AG08396 (cell line): ENCODE data around the gene GPR84.
"Not testable (repeated sequence)": the region's sequence is repeated elsewhere in the genome, so short reads cannot be mapped to it uniquely, and the experiment has no call there.

Source experiments
- DNase-seq: peaks from one replicate; pipeline ENCODE4 v3.0.0; 2012; ENCODE audit warnings: low spot score, mixed read lengths

The GPR84 gene

DNA sequence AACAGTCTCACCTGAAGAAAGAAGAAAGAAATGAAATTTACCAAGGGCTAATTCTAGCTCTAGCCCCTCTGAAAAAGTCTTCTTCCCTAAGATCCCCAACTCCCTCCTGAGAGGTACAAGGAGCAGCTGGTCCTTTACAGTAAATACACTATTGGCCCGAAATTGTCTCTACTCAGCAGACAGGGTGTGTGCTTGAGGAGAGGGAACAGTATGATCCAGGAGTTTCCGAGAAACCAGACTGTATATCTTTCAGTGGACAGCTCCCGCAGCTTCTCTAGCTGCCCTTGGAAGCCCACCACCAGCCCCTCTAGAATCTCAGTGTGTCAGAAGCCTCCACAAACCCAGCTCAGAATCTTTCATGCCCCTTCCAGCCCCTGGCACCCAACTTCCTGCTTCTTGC lies 8.1 kb downstream of the GPR84 start:
- DNase-seq, result no peak

DNA sequence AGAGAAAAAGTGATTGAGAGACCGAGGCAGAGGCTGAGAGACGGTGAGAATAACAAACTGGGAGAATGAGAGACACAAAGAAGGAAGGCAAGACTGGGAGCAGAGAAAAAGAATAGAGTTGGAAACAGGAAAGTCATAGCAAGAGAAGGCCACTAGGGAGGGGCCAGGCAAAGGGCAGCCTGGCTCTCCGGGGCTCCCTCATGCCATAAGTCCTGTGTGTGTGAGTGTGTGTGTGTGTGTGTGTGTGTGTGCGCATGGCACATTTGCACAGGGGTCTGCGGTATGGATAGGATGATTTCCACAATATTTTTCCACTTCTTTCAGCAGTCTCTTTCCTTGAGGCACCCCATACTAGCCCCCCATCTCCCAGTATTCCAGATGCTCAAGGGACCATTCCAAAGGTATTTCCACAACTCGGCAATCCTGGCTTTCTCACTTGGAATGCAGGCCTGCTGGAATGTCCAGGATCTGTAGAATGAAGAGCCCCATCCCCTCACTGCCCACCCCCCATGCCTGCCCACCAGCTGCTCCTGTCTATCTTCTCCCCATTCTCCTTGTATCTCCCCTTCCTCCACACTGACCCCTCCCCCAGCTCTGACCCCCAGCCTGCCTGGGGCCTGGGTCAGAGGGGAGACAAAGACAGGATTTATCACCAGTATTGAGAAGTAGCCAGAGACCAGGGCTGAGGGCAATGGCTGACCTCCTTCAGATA lies 9.0 kb downstream of the GPR84 start:
- DNase-seq, result no peak

DNA sequence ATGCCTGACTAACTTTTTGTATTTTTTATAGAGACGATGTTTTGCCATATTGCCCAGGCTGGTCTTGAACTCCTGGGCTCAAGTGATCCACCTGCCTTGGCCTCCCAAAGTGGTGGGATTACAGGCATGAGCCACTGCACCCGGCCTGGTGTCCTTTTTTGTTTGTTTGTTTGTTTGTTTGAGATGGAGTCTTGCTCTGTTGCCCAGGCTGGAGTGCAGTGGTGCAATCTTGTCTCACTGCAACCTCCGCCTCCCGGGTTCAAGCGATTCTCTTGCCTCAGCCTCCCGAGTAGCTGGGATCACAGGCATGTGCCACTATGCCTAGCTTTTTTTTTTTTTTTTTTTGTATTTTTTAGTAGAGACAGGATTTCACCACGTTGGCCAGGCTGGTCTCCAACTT lies 10.0 kb downstream of the GPR84 start:
- not testable (repeated sequence) for DNase-seq

DNA sequence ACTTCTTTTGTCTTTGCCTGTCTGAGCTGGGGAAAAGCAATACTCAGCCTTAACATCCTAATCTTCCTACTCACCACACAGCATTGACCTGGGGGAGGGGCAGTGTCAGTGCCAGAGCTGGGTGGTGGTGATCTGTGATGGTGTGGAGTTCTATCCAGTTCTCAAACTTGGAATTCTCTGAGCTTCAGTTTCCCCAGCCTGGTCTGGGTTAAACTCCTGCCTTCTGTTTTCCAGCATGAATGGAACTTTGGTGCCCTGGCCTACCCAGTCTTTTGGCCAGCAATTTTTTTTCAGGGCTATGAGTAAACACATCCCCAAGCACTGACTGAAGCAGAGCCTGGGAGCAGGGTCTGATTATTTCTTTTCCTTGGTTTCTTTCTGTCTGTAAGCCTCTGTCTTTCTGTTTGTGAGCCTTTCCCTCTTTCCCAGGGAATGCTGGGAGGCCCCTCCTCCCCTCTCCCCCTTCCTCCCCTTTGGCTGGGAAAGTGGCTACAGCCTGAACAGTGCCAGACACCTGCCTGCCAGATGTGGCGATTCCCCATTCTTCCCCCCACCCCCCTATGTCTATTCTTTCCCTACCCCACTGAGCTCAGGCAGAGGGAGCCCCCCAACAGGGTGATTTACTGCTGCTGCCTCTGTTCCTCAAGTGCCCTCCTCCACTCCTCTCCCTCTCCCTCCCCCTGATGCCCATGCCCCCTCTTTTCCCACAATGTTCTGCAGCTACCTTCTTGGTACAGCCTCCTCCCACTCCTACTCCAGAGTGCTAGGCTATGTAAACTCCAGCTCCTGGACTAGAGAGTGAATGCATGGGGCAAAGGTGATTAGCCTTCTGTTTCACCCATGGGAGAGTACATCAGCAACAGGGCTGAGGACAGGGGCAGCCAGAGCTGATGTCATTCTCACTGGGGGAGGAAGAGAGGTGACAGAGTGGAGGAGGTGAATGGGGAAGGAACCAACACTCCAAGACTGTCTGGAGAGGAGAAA lies 11.1 kb downstream of the GPR84 start:
- no peak for DNase-seq

DNA sequence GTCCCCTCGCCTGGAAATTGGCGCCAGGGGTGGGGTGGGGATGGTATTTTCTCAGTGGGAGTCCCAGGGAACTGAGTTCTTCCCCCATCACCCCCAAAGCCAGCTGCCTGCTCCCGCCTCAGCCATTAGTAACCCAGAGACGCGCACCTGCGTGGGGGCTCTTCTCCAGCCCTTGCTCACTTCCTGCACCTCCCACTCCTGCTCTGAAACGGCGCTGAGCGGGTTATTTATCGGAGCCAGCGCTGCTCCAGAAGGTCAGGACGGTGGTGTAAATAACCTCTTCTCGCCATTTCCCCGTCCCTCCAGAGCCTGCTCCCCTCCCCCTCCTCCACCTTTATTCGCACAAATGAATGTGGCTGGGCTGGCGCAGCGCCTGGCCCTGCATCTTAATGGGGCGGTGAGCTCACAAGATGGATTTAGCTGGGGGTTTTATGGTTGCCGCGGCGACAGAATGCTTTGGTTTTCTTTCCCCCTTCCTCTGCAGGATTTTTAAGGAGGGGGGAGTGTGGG lies 12.2 kb downstream of the GPR84 start:
- DNase-seq, result no peak

DNA sequence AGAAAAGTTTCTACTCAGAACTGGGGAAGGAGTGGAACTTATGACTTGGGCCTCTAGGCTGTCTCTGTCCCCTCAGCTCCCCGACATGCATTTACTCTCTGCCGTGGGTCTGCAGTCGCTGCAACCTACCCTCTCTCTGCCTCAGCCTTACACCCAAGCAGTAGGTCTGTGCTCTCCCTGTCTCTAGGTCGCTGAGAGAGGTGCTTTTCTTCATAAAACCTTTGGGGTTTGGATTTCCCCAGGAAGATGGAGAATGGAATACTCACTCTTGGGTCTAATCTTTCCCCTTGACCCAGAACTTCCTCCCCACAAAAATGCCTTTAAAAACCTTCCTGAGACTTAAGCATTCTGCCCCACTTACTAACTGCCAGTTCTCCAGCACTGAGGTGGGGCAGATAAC lies 12.9 kb downstream of the GPR84 start:
- no peak for DNase-seq

DNA sequence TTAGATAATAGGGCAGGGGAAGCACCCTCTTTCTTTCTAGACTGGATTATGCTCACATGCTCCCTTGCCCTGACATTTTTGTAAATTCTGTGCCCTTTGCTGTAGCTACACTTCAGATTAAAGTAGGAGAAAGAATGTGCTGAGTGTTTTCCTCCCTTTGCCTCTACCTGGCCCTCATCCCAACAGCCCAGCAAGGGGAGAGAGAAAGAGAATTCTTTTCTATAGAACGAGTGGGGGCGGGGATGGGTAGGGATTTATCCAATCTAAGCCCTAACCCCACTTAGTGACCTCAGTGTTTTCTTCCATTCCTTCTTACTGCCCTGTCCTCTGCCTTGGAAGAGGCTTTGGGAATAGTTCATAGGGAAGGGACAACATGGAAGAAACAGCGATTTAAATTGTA lies 13.5 kb downstream of the GPR84 start:
- DNase-seq, result no peak

DNA sequence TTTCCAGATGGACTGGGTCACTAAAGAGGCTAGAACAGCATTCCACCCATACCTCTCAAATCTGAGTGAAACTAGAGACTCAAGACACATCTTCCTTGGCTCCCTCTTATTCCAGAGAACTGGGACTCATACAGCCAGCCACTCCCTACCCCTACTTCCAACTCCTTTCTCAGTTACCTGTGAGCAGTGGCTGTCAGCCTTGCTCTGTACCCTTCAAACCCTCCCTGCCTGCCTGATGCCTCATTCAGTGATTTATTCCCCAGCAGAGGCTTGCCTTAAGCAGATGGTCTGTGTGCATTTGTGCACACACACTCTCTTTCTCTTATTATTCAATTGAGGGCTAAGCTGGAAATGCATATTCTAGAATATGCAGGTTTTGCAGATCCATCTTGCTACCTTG lies 14.6 kb downstream of the GPR84 start:
- no peak for DNase-seq

DNA sequence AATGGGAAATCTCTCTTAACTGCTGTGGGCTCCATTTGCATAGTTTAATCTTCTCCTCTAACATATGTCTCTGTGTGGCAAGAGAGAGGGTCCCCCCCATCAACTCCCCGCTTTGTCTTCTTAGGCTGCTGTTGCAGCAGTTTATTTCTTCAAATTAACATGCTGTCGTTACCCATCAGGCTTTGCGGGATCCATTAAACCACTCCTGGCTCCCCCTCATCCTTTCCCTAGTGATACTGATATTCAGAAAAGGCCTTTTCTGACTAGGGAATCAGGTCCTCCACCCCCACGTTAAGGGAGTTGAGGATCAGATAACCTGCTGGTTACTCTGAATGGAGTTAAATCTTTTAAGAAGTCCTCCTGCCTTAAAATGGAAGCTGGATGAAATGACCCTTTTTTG lies 15.2 kb downstream of the GPR84 start:
- DNase-seq, result no peak

DNA sequence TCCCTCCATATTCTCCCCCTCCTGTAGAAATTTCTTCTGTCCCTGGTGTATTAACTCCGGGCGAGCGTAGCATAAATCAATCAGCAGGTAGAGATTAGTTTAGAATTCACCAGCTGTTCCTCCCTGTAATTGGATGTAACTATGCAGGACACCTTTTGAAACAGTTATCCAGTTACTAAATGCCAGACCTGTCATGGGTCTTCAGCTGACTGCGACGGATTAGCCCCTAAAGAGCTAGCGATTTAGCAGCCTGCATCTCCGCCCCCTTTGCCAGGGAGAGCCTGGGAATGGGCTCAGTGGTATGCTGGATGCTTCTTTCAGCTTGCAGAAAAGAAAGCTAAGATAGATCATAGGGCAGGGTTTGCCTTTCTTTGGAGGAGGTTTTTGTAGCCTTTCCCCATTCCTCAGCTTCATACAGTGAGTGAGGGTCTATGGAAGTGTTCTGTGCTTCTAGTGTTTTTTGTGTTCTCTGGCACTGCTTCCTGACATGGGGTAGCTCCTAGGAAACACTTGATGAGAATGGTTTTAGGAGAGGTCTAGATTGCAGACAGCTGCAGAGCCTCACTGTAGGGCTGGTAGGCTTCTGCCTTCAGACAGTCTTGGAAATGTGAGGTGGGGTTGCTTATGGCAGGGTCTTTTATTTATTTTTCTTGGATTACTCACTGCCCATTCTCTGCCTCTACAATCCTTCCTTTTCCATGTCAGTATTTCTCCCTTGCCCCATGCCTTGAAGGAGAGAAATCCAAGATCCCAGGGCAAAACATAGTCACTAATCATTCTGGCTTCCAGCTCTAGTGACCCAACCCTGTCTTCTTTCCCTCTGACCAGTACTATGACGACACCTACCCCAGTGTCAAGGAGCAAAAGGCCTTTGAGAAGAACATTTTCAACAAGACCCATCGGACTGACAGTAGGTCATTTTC lies 22.6 kb downstream of the GPR84 start:
- no peak for DNase-seq

DNA sequence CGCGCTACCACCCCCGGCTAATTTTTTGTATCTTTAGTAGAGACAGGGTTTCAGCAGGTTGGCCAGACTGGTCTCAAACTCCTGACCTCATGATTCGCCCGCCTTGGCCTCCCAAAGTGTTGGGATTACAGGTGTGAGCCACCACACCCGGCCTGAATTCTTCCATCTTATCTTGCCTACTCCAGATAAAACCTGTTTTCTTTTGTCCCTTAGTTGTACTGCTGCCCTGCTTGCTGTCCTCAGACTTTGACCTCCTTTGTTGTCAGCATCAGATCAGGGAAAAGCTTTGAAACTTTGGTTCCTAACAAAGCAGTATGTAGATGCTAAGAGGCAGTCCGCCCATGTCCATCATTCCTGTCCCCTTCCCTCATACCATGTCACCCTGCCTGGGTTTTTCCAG lies 23.4 kb downstream of the GPR84 start:
- DNase-seq, result no peak

DNA sequence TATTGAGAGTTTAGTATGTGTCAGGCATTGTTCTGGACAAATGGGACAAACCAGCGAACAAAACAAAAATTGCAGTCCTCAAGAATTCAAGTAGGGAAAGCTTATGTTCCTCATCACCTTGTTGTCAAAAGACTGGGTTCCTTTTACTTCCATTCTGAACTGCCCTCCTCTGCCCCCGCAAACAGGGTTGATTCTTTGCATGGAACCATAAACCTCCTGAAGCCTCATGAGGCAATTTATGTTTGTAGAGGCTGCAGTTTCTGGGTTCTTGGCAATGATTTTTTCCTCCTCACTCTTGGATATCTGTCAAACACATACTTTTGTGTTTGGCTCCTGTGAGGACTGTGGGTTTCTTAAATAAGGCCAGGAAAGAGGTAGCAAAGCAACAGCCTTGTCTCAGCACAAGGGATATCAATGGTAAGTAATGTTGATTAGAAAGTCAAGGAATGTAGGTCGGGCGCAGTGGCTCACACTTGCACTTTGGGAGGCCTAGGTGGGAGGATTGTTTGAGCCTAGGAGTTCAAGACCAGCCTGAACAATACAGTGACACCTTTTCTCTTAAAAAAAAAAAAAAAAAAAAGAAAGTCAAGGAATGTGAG lies 25.5 kb downstream of the GPR84 start:
- no peak for DNase-seq

DNA sequence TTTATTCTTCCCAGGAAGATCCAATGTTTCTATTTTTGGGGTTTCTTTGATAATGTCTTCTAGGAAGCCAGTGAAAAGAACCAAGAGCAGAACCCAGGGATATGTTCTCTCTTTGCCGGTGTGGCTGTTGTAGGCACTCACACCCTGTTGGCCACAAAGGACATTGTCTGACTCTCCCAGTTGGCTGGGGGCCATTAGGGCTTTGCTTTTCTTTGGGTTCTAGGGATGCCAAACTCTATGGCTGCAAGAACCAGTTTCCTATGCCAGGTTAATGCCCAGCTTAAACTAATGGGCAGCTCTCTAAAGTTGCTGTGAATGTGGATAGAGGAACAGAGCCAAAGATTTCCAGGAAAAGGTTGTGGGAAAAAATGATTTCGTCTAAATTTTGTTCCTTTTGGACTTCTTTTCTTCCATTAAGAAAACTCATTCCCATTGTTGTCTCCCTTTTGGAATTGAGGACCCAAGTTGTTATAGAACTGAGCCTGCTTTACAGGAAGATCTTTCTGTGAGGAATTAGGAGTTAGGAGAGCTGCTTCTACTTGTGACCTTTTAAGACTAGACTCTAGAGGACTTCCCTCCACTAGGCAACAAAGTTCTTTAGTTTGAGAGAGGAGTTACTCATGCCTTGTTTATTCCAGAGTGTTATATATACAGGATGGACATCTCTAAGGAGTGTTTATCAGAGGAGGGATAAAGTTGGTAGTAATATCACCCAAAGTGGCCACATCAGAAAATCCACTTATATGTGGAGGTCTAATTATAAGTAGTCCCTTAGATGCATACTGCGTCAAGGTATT lies 26.2 kb downstream of the GPR84 start:
- DNase-seq, result no peak

DNA sequence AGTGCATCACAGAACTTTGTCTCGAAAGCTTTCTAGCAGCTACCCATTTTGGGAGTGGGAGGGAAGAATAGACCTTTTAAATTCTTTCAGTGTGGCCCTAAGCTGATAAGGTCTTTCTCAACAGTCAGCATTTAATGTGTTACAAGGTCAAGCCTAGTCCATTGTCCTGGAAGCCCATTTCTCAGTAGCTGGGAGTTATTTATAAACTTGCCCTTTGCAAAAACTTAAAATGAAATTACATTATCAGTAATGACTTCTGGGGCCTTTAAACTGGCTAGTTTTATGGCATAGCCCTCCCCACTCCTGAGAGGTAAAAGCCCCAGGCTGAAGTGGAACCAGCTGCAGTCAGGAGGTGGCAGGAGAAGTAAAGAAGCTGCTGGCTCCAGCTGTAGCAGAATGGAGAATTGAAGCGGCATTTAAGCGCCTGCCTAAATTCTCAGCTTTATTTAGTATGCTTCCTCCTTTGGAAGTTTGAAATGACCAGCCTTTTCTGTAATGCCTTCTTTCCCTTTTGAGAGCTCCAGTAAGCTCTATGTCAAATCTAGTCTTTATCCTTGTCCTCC lies 26.9 kb downstream of the GPR84 start:
- DNase-seq, result no peak

DNA sequence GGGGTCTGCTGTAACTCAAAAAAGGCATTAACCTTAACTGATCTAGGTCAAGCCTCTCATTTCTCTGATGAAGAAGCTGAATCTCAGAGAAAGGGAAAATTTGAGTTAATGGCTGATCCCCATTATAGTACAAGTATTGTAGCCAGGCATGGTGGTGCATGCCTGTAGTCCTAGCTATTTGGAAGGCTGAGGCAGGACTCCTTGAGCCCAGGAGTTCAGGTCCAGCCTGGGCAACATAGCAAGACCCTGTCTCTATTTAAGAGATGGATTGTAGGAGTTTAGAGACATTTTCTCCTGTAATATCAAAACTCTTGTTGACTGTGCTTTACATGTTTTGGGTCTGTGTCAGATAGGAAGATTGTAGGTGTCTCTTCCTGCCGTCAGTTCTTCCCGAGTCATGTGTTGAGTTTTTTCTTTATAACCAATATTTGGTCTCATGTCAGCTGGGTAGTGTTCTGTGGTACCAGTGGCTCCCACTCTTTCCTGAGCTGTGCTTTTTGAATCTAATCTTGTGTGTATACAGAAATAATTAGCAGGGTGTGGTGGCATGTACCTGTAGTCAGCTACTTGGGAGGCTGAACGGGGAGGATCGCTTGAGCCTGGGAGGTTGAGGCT lies 30.8 kb downstream of the GPR84 start:
- DNase-seq, result no peak

DNA sequence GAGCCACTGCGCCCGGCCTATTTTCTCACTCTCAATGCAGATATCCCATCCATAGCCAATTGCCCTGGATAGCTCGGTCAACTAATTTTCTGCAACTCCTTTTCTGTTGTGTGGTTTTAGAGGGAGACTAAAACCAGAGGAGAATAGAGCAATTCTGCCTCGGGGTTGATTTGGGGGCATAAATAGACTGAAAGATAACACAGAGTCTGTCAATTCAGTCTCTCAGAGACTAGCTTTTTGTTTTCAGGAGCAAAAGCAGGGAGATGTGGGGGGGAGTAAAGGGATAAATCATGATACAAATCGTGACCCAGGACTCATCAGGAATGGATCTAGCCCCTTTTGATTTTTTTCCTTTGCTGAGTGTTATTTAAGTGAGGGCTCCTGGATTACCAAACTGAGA lies 32.8 kb downstream of the GPR84 start:
- no peak for DNase-seq

DNA sequence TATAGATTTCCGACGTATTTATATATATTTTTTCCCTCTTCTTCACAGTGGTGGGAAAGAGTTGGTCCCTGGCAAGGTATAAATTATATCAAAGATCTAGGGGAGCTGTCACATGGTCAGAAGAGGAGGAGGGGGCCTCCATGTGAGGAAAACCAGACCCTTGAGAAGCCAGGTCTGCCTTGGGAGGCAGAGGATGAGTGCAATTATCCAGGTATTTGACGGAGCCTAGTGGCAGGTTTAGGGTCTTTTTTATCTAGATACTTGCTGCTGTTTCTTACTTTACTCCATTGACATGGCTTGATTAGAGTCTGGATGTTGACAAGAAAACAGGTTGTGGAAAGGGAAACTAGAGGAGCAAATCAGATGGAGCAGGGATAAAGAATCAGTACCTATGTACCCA lies 33.8 kb downstream of the GPR84 start:
- DNase-seq, result no peak

DNA sequence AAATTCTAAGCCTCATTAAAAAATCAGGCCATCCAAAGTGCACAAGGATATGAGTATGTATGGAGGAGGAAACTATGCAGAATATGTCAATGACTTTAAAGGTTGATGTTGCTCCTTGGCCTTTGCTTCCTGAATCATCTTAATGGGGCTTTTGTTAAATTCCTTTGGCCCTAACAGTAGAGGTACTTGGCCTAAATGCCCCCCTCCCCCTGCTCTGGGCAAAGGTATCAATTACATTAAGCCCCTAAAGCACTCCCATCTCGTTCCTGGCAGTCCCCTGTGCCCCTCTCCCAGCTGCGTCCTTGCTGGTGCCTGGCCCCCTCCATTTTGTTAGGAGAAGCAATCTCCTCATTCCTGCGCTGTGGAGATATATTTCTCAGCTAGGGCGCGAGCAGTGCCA lies 34.5 kb downstream of the GPR84 start:
- DNase-seq, result no peak

DNA sequence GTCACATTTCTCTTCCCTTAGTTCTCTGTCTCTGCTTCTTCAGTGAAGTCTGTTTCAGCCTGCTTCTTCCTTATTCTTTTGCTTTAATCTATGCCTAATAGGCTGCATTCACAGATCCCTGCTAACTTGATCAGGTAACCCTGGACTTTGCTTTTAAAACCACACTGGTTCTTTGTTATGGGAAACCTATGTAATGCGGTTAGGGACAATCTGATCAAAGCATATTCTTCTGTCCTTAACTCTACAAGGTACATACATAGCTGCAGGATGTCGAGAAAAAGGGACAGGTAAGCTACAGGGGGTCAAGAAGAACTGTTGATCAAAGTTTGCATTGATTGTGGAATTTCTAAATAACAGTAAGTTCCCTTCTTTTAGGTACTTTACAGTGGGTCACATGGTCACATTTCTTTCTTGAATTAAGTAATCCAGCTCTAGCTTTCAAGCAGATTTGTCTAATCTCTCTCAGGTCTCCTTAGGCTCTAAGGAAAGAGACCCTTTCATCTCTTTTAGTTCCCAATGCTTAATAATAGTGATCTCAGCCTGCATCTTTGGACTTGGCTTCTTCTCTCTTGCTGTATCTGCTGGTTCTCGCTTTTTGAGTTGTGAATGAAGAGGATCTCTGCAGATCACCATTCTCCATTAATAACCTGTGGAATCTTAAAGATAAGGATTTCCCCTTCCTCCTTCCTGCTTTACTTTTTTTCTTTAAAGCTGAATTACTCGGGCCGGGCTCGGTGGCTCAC lies 35.5 kb downstream of the GPR84 start:
- DNase-seq, result no peak
